Hepatocyte (in vitro differentiated cells): ENCODE measurements around the gene NIPAL4.

Experiments used
- CTCF ChIP-seq: fragments of 200-600 bp; sonication (generic); IDR thresholded peaks from 2 replicates; pipeline ENCODE4 v1.5.1; 2016; ENCODE audit warnings: antibody characterized with exemption, mild to moderate bottlenecking; ENCODE audit not compliant: poor library complexity
- EZH2 ChIP-seq: fragments of 200-600 bp; sonication (generic); IDR thresholded peaks from 2 replicates; pipeline ENCODE4 v1.6.1; 2016; ENCODE audit warnings: antibody characterized with exemption, mild to moderate bottlenecking, borderline replicate concordance

- TF ChIP-seq EZH2 (no peak), CTCF (no peak)
Measured at GRCh38 chr5:157464519-157465171, 4.6 kb downstream of the NIPAL4 start.
